GM12878 (cell line): ENCODE results near the gene OR51M1. TPM values are rescaled to one million over a fixed set of nuclear protein-coding genes. Genes with fewer than 3 reads are reported as not detected.

Experiments
- ATAC-seq: fragments of 200-7000 bp; cut with Tn5 transposase; 3 replicates; pipeline ENCODE4 v1.9.1; 2020; ENCODE audit warnings: mild to moderate bottlenecking, moderate library complexity
- BruUV-seq: library from RNA; stranded (reverse); fragments of 400-500 nt; replicated peaks from 2 replicates; lab custom pipeline; 2021; lab: Mats Ljungman, UMichigan
- CTCF ChIA-PET: fragments of 300-600 bp; sonication (Branson Sonifier 250); formaldehyde crosslinking; extraction: SDS; loops from one replicate; lab custom pipeline; 2021; ENCODE audit warnings: inconsistent platforms; lab: Yijun Ruan, JAX
- POLR2A ChIA-PET: fragments of 350-600 bp; formaldehyde crosslinking; extraction: SDS; loops from one replicate; lab custom pipeline; 2021; ENCODE audit warnings: inconsistent platforms; lab: Charles Lee
- RAD21 ChIA-PET: fragments of 300-600 bp; sonication (Branson Sonifier 250); formaldehyde crosslinking; loops from one replicate; lab custom pipeline; 2023; ENCODE audit warnings: antibody characterized with exemption; ENCODE audit not compliant: unreplicated experiment; lab: Charles Lee
- SMC1A ChIA-PET: fragments of 300-600 bp; sonication (Branson Sonifier 250); formaldehyde crosslinking; loops from one replicate; lab custom pipeline; 2023; ENCODE audit not compliant: unreplicated experiment, uncharacterized antibody; lab: Charles Lee
- DNase-seq: peaks from one replicate; pipeline ENCODE4 v3.0.0-alpha.2; 2011; ENCODE audit warnings: low read depth, low spot score
- FAIRE-seq: peaks from 3 replicates; lab custom pipeline; 2011; peaks lifted over from hg19 to GRCh38; lab: Jason Lieb, UNC
- H2AFZ ChIP-seq: 2 replicates; pipeline ENCODE4 v1.6.0; 2011; ENCODE audit warnings: low read depth, low read length, control low read depth; ENCODE audit not compliant: control insufficient read depth
- H3K27ac ChIP-seq: 2 replicates; pipeline ENCODE4 v1.5.1; 2011; ENCODE audit warnings: control low read depth; ENCODE audit not compliant: control insufficient read depth, insufficient read depth
- H3K27me3 ChIP-seq, 2 experiments: replicated peaks in 1 of 2; 2 replicates each; pipeline versions ENCODE4 v1.6.0 to v1.6.1; 2011; ENCODE audit warnings: low read length in 1 of 2; ENCODE audit not compliant: control insufficient read depth in 2 of 2, insufficient read depth in 2 of 2
- H3K36me3 ChIP-seq, 2 experiments: 2 replicates each; pipeline ENCODE4 v1.5.1; 2011; ENCODE audit warnings: low read length in 1 of 2; ENCODE audit not compliant: control insufficient read depth in 2 of 2, insufficient read depth in 2 of 2
- H3K4me1 ChIP-seq: 2 replicates; pipeline ENCODE4 v1.6.1; 2011; ENCODE audit warnings: mild to moderate bottlenecking, low read length, moderate library complexity, mixed read lengths; ENCODE audit not compliant: control insufficient read depth, insufficient read depth
- H3K4me2 ChIP-seq: 2 replicates; pipeline ENCODE4 v1.6.0; 2011; ENCODE audit warnings: control low read depth; ENCODE audit not compliant: control insufficient read depth, insufficient read depth
- H3K4me3 ChIP-seq: fragments of 200-600 bp; sonication (generic); 2 replicates; pipeline ENCODE4 v1.5.1; 2016
- H3K79me2 ChIP-seq: 2 replicates; pipeline ENCODE4 v1.6.0; 2011; ENCODE audit warnings: low read length; ENCODE audit not compliant: control insufficient read depth, insufficient read depth
- H3K9ac ChIP-seq: 2 replicates; pipeline ENCODE4 v1.8.0; 2011; ENCODE audit warnings: low read length, control low read depth, mixed read lengths; ENCODE audit not compliant: control insufficient read depth, insufficient read depth
- H3K9me3 ChIP-seq: replicated peaks from 3 replicates; pipeline ENCODE4 v1.5.1; 2011; ENCODE audit warnings: mild to moderate bottlenecking, low read length; ENCODE audit not compliant: control insufficient read depth, insufficient read depth
- H4K20me1 ChIP-seq: 2 replicates; pipeline ENCODE4 v1.6.0; 2011; ENCODE audit not compliant: control insufficient read depth, insufficient read depth
- ATF7 ChIP-seq: fragments of 450-650 bp; IDR thresholded peaks from 2 replicates; pipeline ENCODE4 v1.6.1; 2016; ENCODE audit warnings: low read depth, mild to moderate bottlenecking
- CBX3 ChIP-seq: fragments of 200-600 bp; sonication (generic); IDR thresholded peaks from 2 replicates; pipeline ENCODE4 v1.6.1; 2016; ENCODE audit warnings: low read depth, borderline replicate concordance
- CTCF ChIP-seq, 3 experiments: IDR thresholded peaks in 2 of 3; conservative IDR thresholded peaks in 1 of 3; 2 replicates each; pipeline ENCODE4 v1.5.1; 2011; ENCODE audit warnings: low read depth in 3 of 3, low read length in 3 of 3, mild to moderate bottlenecking in 3 of 3, control low read depth in 2 of 3, moderate library complexity in 2 of 3, inconsistent platforms in 1 of 3, mixed read lengths in 1 of 3; ENCODE audit not compliant: control insufficient read depth in 2 of 3, insufficient read depth in 1 of 3; ENCODE audit errors: extremely low read depth in 1 of 3
- POLR2A ChIP-seq: IDR thresholded peaks from 2 replicates; pipeline ENCODE4 v1.6.1; 2011; ENCODE audit warnings: low read depth, mild to moderate bottlenecking, low read length
- RAD21 ChIP-seq: IDR thresholded peaks from 2 replicates; pipeline ENCODE4 v1.6.1; 2011; ENCODE audit warnings: mild to moderate bottlenecking, low read depth, low read length, moderate library complexity; ENCODE audit not compliant: insufficient read depth
- SMC3 ChIP-seq: IDR thresholded peaks from 2 replicates; pipeline ENCODE4 v1.6.1; 2011; ENCODE audit warnings: low read length, improper control_type of control experiment, borderline replicate concordance
- ZNF384 ChIP-seq: IDR thresholded peaks from 2 replicates; pipeline ENCODE4 v1.6.1; 2012; ENCODE audit warnings: low read depth, mild to moderate bottlenecking, low read length, improper control_type of control experiment, borderline replicate concordance
- in situ Hi-C: fragments of 300-500 bp; cut with MboI; formaldehyde crosslinking; loops from 9 replicates; pipeline ENCODE4 v1.14.3; 2018; ENCODE audit warnings: mixed read lengths
- intact Hi-C: fragments of 100-400 bp; cut with micrococcal nuclease; formaldehyde crosslinking; loops from one replicate; pipeline ENCODE4 v1.14.2; 2022; ENCODE audit not compliant: unreplicated experiment
- polyA plus RNA-seq, 11 experiments: library from polyadenylated mRNA; depleted of rRNA in 4 of 11; unstranded in 6 of 11; stranded (reverse) in 5 of 11; fragments of >200 nt; fragmentation: Nextera tagmentation in 4 of 11; fragmentation: Illumina TruSeq in 1 of 11; extraction: Ambion mirVana in 4 of 11; extraction: Trizol in 1 of 11; gene quantifications; 1 replicate in 1 of 11; 2 replicates in 10 of 11; pipeline versions ENCODE4 v1.2.1 to v1.2.3, GENCODE V29; 2011 to 2016; ENCODE audit warnings: inconsistent platforms in 2 of 11, missing spikeins in 2 of 11, low read depth in 1 of 11
- total RNA-seq, 4 experiments: library from RNA; depleted of rRNA in 3 of 4; stranded (reverse); fragments of >200 nt in 3 of 4; fragmentation: Illumina TruSeq in 1 of 4; extraction: Trizol in 1 of 4; gene quantifications; 2 replicates each; pipeline versions ENCODE4 v1.2.1 to v1.2.3, GENCODE V29; 2013 to 2021

Gene OR51M1
- total and polyA plus RNA-seq, 10 of the 15 experiments (the other 5 are each of a cell fraction or from before 2014, with no cell fraction given): 0.06 TPM; not detected in 9

- Histone ChIP-seq H3K4me2 (no peak overlapping the region), H4K20me1 (no peaks in the 10 kb centered on the region), H3K36me3 (no peaks in the 10 kb centered on the region), H3K9ac (no peak overlapping the region), H3K27ac (no peak overlapping the region), H3K9me3 (no peaks in the 10 kb centered on the region), H3K27me3 (no peaks in the 10 kb centered on the region), H2AFZ (no peak overlapping the region), H3K4me1 (no peaks in the 10 kb centered on the region), H3K4me3 (no peak overlapping the region), H3K79me2 (no peaks in the 10 kb centered on the region)
- in situ Hi-C loops: loop anchor here (5.0 kb wide), 2 partner anchors 167 to 742 kb away; partner anchors contain the start of gene OR51V1
- ChIA-PET POLR2A (interaction anchor here (0.6 kb wide), 1 partner anchor 159 kb away, joined by 10 read pairs; no protein-coding TSS in a partner anchor), RAD21 (interaction anchor here (1.1 kb wide), 1 partner anchor 245 kb away, joined by 4 read pairs; no protein-coding TSS in a partner anchor), SMC1A (interaction anchor here (0.9 to 1.6 kb wide), 3 partner anchors 17 to 733 kb away, joined by 3 read pairs; partner anchors contain the start of gene OR51D1), CTCF (interaction anchor here (1.3 to 2.7 kb wide), 4 partner anchors 10 to 745 kb away, joined by 4 to 11 read pairs (median 8); no protein-coding TSS in a partner anchor)
- DNase-seq: no peak
- intact Hi-C loops: loop anchor here (2.0 kb wide), 1 partner anchor 79 kb away; no protein-coding TSS in a partner anchor
- peak; percentile 83 for ATAC-seq
- no TSS peak for BruUV-seq
- FAIRE-seq: no peak
- no peak for TF ChIP-seq POLR2A
- peak in 2 of 3 experiments; percentile 22 to 61; a peak in 3 of 6 replicates for TF ChIP-seq CTCF (IDR thresholded peaks at IDR 0.05 in 2 of 3, conservative IDR thresholded peaks at IDR 0.05 in 1 of 3; ENCODE audit: control insufficient read depth in 2 of 3, extremely low read depth in 1 of 3, insufficient read depth in 1 of 3, low read depth in 3 of 3, low read length in 3 of 3)
- peak; percentile 31; the same call in 1 of the 2 replicates for TF ChIP-seq ATF7
- TF ChIP-seq CBX3: no peak
- TF ChIP-seq SMC3: peak; percentile 71; the same call in 1 of the 2 replicates
- TF ChIP-seq RAD21: peak; percentile 29
- TF ChIP-seq ZNF384: no peak
Measured at GRCh38 chr11:5369789-5370188, 13.8 kb upstream of the OR51M1 start.
